Mesenchymal stem cell (in vitro differentiated cells and primary cell): ENCODE data around the gene MGME1.
"Not testable (repeated sequence)": the region's sequence is repeated elsewhere in the genome, so short reads cannot be mapped to it uniquely, and the experiment has no call there.

Experiments
- DNase-seq: peaks from one replicate; pipeline ENCODE4 v3.0.0-alpha.2; 2013
- H2AFZ ChIP-seq: one replicate; pipeline ENCODE4 v1.6.1; 2013; ENCODE audit warnings: low read depth, mild to moderate bottlenecking, control low read depth, inconsistent platforms, low read length, moderate library complexity
- H2AK5ac ChIP-seq: 2 replicates; pipeline ENCODE4 v1.6.1; 2013; ENCODE audit warnings: low read length, moderate library complexity, mild to moderate bottlenecking, inconsistent platforms; ENCODE audit not compliant: severe bottlenecking
- H2BK120ac ChIP-seq: one replicate; pipeline ENCODE4 v1.6.1; 2013; ENCODE audit warnings: low read depth, mild to moderate bottlenecking, inconsistent platforms, low read length, moderate library complexity
- H2BK12ac ChIP-seq, 2 experiments: one replicate each; pipeline ENCODE4 v1.6.1; 2013; ENCODE audit warnings: inconsistent platforms in 2 of 2, low read length in 2 of 2, mild to moderate bottlenecking in 2 of 2, moderate library complexity in 2 of 2, control low read depth in 1 of 2
- H2BK15ac ChIP-seq: one replicate; pipeline ENCODE4 v1.6.1; 2013; ENCODE audit warnings: mild to moderate bottlenecking, low read depth, inconsistent platforms; ENCODE audit not compliant: poor library complexity, severe bottlenecking
- H2BK5ac ChIP-seq: 2 replicates; pipeline ENCODE4 v1.6.1; 2013; ENCODE audit warnings: low read depth, mild to moderate bottlenecking, low read length, control low read depth, inconsistent platforms; ENCODE audit not compliant: poor library complexity, severe bottlenecking
- H3K14ac ChIP-seq, 2 experiments: one replicate each; pipeline ENCODE4 v1.6.1; 2013; ENCODE audit warnings: inconsistent platforms in 2 of 2, low read length in 2 of 2, control low read depth in 1 of 2, mild to moderate bottlenecking in 1 of 2, moderate library complexity in 1 of 2
- H3K18ac ChIP-seq, 2 experiments: one replicate each; pipeline ENCODE4 v1.6.1; 2013; ENCODE audit warnings: inconsistent platforms in 2 of 2, low read length in 2 of 2, control low read depth in 1 of 2, low read depth in 1 of 2, mild to moderate bottlenecking in 1 of 2
- H3K23ac ChIP-seq, 2 experiments: one replicate each; pipeline ENCODE4 v1.6.1; 2013; ENCODE audit warnings: inconsistent platforms in 2 of 2, low read length in 2 of 2, mild to moderate bottlenecking in 2 of 2, moderate library complexity in 2 of 2, control low read depth in 1 of 2
- H3K27ac ChIP-seq: 2 replicates; pipeline ENCODE4 v1.5.1; 2013; ENCODE audit warnings: mild to moderate bottlenecking, moderate library complexity, low read length, control low read depth, inconsistent platforms; ENCODE audit not compliant: poor library complexity, severe bottlenecking
- H3K27me3 ChIP-seq, 2 experiments: 2 replicates each; pipeline versions ENCODE4 v1.6.1 to v1.7.0; 2013; ENCODE audit warnings: low read length in 2 of 2, mild to moderate bottlenecking in 2 of 2, moderate library complexity in 2 of 2, control low read depth in 1 of 2, inconsistent platforms in 1 of 2; ENCODE audit not compliant: control insufficient read depth in 1 of 2, insufficient read depth in 1 of 2
- H3K36me3 ChIP-seq, 2 experiments: 2 replicates each; pipeline versions ENCODE4 v1.6.1 to v1.7.0; 2013; ENCODE audit warnings: low read length in 2 of 2, control low read depth in 1 of 2, inconsistent platforms in 1 of 2, low read depth in 1 of 2, mild to moderate bottlenecking in 1 of 2; ENCODE audit not compliant: insufficient read depth in 2 of 2, control insufficient read depth in 1 of 2
- H3K4ac ChIP-seq, 2 experiments: one replicate each; pipeline ENCODE4 v1.6.1; 2013; ENCODE audit warnings: inconsistent platforms in 2 of 2, low read length in 2 of 2, mild to moderate bottlenecking in 2 of 2, moderate library complexity in 2 of 2, control low read depth in 1 of 2, low read depth in 1 of 2
- H3K4me1 ChIP-seq: 2 replicates; pipeline ENCODE4 v1.6.1; 2013; ENCODE audit warnings: low read depth, low read length, control low read depth; ENCODE audit not compliant: control insufficient read depth, insufficient read depth
- H3K4me2 ChIP-seq: 2 replicates; pipeline ENCODE4 v1.6.1; 2013; ENCODE audit warnings: low read length, mild to moderate bottlenecking, inconsistent platforms; ENCODE audit not compliant: poor library complexity, severe bottlenecking
- H3K4me3 ChIP-seq, 2 experiments: 2 replicates each; pipeline versions ENCODE4 v1.5.1 to v1.7.0; 2013; ENCODE audit warnings: low read length in 2 of 2, mild to moderate bottlenecking in 2 of 2, control low read depth in 1 of 2, low read depth in 1 of 2; ENCODE audit not compliant: insufficient read depth in 1 of 2
- H3K79me1 ChIP-seq: replicated peaks from 2 replicates; pipeline ENCODE4 v1.6.1; 2013; ENCODE audit warnings: mild to moderate bottlenecking, control low read depth, low read length, inconsistent platforms; ENCODE audit not compliant: poor library complexity, severe bottlenecking
- H3K9ac ChIP-seq: 2 replicates; pipeline ENCODE4 v1.7.0; 2013; ENCODE audit warnings: mild to moderate bottlenecking, low read length, moderate library complexity
- H3K9me3 ChIP-seq: 2 replicates; pipeline ENCODE4 v1.7.0; 2013; ENCODE audit warnings: mild to moderate bottlenecking, low read length; ENCODE audit not compliant: control insufficient read depth
- H4K8ac ChIP-seq: one replicate; pipeline ENCODE4 v1.6.1; 2013; ENCODE audit warnings: inconsistent platforms, mild to moderate bottlenecking, low read length, moderate library complexity
- H4K91ac ChIP-seq: one replicate; pipeline ENCODE4 v1.6.1; 2013; ENCODE audit warnings: mild to moderate bottlenecking, low read length, inconsistent platforms
- WGBS: methylation state at CpG from one replicate; pipeline ENCODE4 v1.1.7; 2013; ENCODE audit warnings: mixed read lengths; 5-methylcytosine and 5-hydroxymethylcytosine counted together

Gene MGME1

DNA sequence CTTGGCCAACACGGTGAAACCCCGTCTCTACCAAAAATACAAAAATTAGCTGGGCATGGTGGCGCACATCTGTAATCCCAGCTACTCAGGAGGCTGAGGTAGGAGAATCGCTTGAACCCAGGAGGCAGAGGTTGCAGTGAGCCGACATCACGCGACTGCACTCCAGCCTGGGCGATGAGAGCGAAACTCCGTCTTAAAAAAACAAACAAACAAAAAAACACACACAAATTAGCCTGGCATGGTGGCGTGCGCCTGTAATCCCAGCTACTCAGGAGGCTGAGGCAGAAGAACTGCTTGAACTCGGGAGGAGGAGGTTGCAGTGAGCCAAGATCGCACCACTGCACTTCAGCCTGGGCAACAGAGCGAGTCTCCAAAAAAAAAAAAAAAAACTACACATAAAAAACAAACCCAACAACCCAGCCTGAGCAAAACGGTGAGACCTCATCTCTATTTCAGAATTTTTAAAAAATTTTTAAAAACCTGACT is 8.4 kb upstream of the MGME1 start:
- not testable (repeated sequence) for H3K9me3 ChIP-seq, H2BK12ac ChIP-seq, H3K4ac ChIP-seq, H3K23ac ChIP-seq, H2AK5ac ChIP-seq, H3K14ac ChIP-seq, H3K27me3 ChIP-seq, H3K79me1 ChIP-seq, H4K8ac ChIP-seq, H3K4me2 ChIP-seq, H2BK15ac ChIP-seq, H3K18ac ChIP-seq, H2BK120ac ChIP-seq, H2BK5ac ChIP-seq, H2AFZ ChIP-seq, DNase-seq, H4K91ac ChIP-seq
- 94% methylated on average over 16 of the region's 16 CpGs for WGBS
- peaks cover 24% of the 10 kb centered on the region for H3K4me1 ChIP-seq
- peak overlapping the region in 1 of 2 experiments; percentile 56 for H3K4me3 ChIP-seq
- H3K27ac ChIP-seq: peak overlapping the region; percentile 83
- peak overlapping the region; percentile 82 for H3K9ac ChIP-seq
- peaks cover 8 to 21% of the 10 kb centered on the region in 2 experiments for H3K36me3 ChIP-seq

GRCh38 chr20:17960927-17961586 is 7.8 kb upstream of the MGME1 start:
- H2AFZ ChIP-seq: no peak overlapping the region
- peak overlapping the region in 1 of 2 experiments; percentile 56 for H3K4me3 ChIP-seq
- no peak overlapping the region for H3K14ac ChIP-seq
- peak overlapping the region; percentile 83 for H3K27ac ChIP-seq
- H3K23ac ChIP-seq: no peak overlapping the region
- H2BK15ac ChIP-seq: no peak overlapping the region
- no peaks in the 10 kb centered on the region for H3K9me3 ChIP-seq
- no peak overlapping the region for H2BK12ac ChIP-seq
- no peak overlapping the region for H4K91ac ChIP-seq
- peak overlapping the region; percentile 82 for H3K9ac ChIP-seq
- no peak overlapping the region for H2AK5ac ChIP-seq
- no peak overlapping the region for H2BK120ac ChIP-seq
- no peaks in the 10 kb centered on the region for H3K79me1 ChIP-seq
- H3K4me2 ChIP-seq: peak overlapping the region; percentile 42
- H3K4me1 ChIP-seq: peaks cover 22% of the 10 kb centered on the region
- H3K36me3 ChIP-seq: peaks cover 8 to 15% of the 10 kb centered on the region in 2 experiments
- no peak overlapping the region for H3K18ac ChIP-seq
- WGBS: 87% methylated on average over 5 of the region's 6 CpGs
- no peak overlapping the region for H2BK5ac ChIP-seq
- no peaks in the 10 kb centered on the region for H3K27me3 ChIP-seq
- peak; percentile 37 for DNase-seq
- no peak overlapping the region for H3K4ac ChIP-seq
- no peak overlapping the region for H4K8ac ChIP-seq

- H3K79me1 ChIP-seq: no peaks in the 10 kb centered on the region
- H2AFZ ChIP-seq: no peak overlapping the region
- no peak overlapping the region for H2AK5ac ChIP-seq
- H3K4ac ChIP-seq: no peak overlapping the region
- H3K4me2 ChIP-seq: no peak overlapping the region
- H3K9me3 ChIP-seq: no peaks in the 10 kb centered on the region
- 71% methylated on average over 1 of the region's 1 CpG for WGBS
- no peak for DNase-seq
- H2BK120ac ChIP-seq: no peak overlapping the region
- peaks cover 5 to 10% of the 10 kb centered on the region in 2 experiments for H3K36me3 ChIP-seq
- H4K8ac ChIP-seq: no peak overlapping the region
- no peak overlapping the region for H3K18ac ChIP-seq
- H3K4me3 ChIP-seq: peak overlapping the region in 1 of 2 experiments; percentile 56
- H3K4me1 ChIP-seq: peaks cover 19% of the 10 kb centered on the region
- H2BK5ac ChIP-seq: no peak overlapping the region
- no peak overlapping the region for H3K14ac ChIP-seq
- H2BK12ac ChIP-seq: no peak overlapping the region
- no peak overlapping the region for H3K23ac ChIP-seq
- H3K27ac ChIP-seq: peak overlapping the region; percentile 17
- H4K91ac ChIP-seq: no peak overlapping the region
- no peak overlapping the region for H2BK15ac ChIP-seq
- H3K27me3 ChIP-seq: no peaks in the 10 kb centered on the region
- peak overlapping the region; percentile 82 for H3K9ac ChIP-seq
Measured at GRCh38 chr20:17961587-17961940, 7.3 kb upstream of the MGME1 start.

DNA sequence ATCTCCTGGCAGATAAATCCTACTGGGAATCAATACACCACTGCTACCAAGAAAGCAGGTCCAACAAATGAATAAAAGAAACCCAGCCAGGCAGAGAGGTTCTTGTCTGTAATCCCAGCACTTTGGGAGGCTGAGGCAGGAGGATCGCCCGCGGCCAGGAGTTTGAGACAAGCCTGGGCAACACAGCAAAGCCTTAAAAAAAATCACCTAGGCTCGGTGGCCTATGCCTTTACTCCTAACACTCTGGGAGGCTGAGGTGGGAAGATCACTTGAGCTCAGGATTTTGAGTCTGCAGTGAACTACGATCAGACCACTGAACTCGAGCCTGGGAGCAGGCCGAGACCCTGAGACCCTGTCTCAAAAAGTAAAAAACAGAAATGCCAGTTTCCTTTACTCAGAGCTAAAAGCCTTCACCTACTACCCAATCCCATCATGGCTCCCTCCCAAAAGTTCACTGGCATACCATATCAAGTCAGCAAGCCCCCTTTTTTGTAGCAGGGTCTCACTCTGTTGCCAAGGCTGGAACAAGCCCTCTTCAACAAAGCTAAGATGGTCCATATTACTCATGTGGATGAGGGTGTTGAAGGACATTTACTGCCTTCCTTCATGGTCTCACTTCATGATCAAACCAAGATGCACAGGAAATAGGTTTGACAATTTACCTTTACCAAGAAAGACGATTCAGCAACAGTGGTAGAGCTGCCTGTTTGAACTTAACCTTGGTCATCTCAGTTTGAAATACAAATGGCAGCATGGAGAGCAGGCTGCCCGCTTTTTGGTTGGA is 5.5 kb upstream of the MGME1 start:
- H2BK5ac ChIP-seq: no peak overlapping the region
- no peak overlapping the region for H2AFZ ChIP-seq
- H4K8ac ChIP-seq: peak overlapping the region; percentile 24
- peaks cover 19% of the 10 kb centered on the region for H3K4me1 ChIP-seq
- DNase-seq: no peak
- H3K9me3 ChIP-seq: no peaks in the 10 kb centered on the region
- H2BK15ac ChIP-seq: no peak overlapping the region
- peak overlapping the region; percentile 41 for H2AK5ac ChIP-seq
- peak overlapping the region in 1 of 2 experiments; percentile 9 for H3K4me3 ChIP-seq
- peak overlapping the region; percentile 9 for H3K27ac ChIP-seq
- H3K36me3 ChIP-seq: peaks cover 4 to 7% of the 10 kb centered on the region in 2 experiments
- no peak overlapping the region for H3K14ac ChIP-seq
- H3K4ac ChIP-seq: no peak overlapping the region
- no peak overlapping the region for H4K91ac ChIP-seq
- peak overlapping the region; percentile 8 for H2BK120ac ChIP-seq
- H3K23ac ChIP-seq: no peak overlapping the region
- 80% methylated on average over 9 of the region's 9 CpGs for WGBS
- H3K27me3 ChIP-seq: no peaks in the 10 kb centered on the region
- H3K18ac ChIP-seq: no peak overlapping the region
- peak overlapping the region; percentile 82 for H3K9ac ChIP-seq
- H3K79me1 ChIP-seq: no peaks in the 10 kb centered on the region
- H2BK12ac ChIP-seq: no peak overlapping the region
- no peak overlapping the region for H3K4me2 ChIP-seq
